ENCODE data around the gene LGALSL.

The LGALSL gene

GRCh38 chr2:64485331-64485730 lies 31.4 kb downstream of the LGALSL start (continued):
- no peak for TF ChIP-seq PATZ1 (CRISPR knock-in tag; IDR thresholded peaks at IDR 0.05; ENCODE audit: borderline replicate concordance)

GRCh38 chr2:64485961-64486360 lies 32.0 kb downstream of the LGALSL start:
- ATAC-seq: no peak
- TF ChIP-seq ZFP3 (CRISPR knock-in tag; IDR thresholded peaks at IDR 0.05) (no peak), POU6F1 (CRISPR knock-in tag; IDR thresholded peaks at IDR 0.05; ENCODE audit: borderline replicate concordance, low read depth) (no peak), ARNTL (CRISPR knock-in tag; IDR thresholded peaks at IDR 0.05; ENCODE audit: borderline replicate concordance, low read depth) (no peak), CREB5 (CRISPR knock-in tag; IDR thresholded peaks at IDR 0.05; ENCODE audit: low read depth) (no peak), TCF4 (CRISPR knock-in tag; IDR thresholded peaks at IDR 0.05; ENCODE audit: borderline replicate concordance) (no peak), TOX (CRISPR knock-in tag; IDR thresholded peaks at IDR 0.05; ENCODE audit: borderline replicate concordance) (no peak), ESRRG (CRISPR knock-in tag; IDR thresholded peaks at IDR 0.05) (no peak), ZNF8 (CRISPR knock-in tag; IDR thresholded peaks at IDR 0.05) (no peak), ZNF70 (CRISPR knock-in tag; IDR thresholded peaks at IDR 0.05) (no peak), CSDC2 (CRISPR knock-in tag; IDR thresholded peaks at IDR 0.05) (no peak), ZFP30 (CRISPR knock-in tag; IDR thresholded peaks at IDR 0.05) (no peak), PPARA (CRISPR knock-in tag; IDR thresholded peaks at IDR 0.05; ENCODE audit: borderline replicate concordance) (no peak), CSRNP3 (CRISPR knock-in tag; IDR thresholded peaks at IDR 0.05) (no peak), SNAI2 (CRISPR knock-in tag; IDR thresholded peaks at IDR 0.05) (no peak), ZC3H10 (CRISPR knock-in tag; IDR thresholded peaks at IDR 0.05) (no peak), ZNF565 (CRISPR knock-in tag; conservative IDR thresholded peaks at IDR 0.05; ENCODE audit: low read depth) (no peak), TSHZ2 (CRISPR knock-in tag; IDR thresholded peaks at IDR 0.05) (no peak), OSR1 (CRISPR knock-in tag; IDR thresholded peaks at IDR 0.05) (no peak), ISL1 (CRISPR knock-in tag; IDR thresholded peaks at IDR 0.05) (no peak), GLIS3 (CRISPR knock-in tag; IDR thresholded peaks at IDR 0.05) (no peak)

GRCh38 chr2:64487256-64488049 lies 33.5 kb downstream of the LGALSL start:
- ATAC-seq: no peak; the same call in 2 of the 3 replicates
- no peak for TF ChIP-seq PPARA (CRISPR knock-in tag; IDR thresholded peaks at IDR 0.05; ENCODE audit: borderline replicate concordance)
- TF ChIP-seq ZNF8 (CRISPR knock-in tag; IDR thresholded peaks at IDR 0.05): no peak
- no peak for TF ChIP-seq POU6F1 (CRISPR knock-in tag; IDR thresholded peaks at IDR 0.05; ENCODE audit: borderline replicate concordance, low read depth)
- TF ChIP-seq ZFP3 (CRISPR knock-in tag; IDR thresholded peaks at IDR 0.05): no peak
